GM12872 (cell line): ENCODE measurements around the gene DNAH3.

Source experiments
- TF ChIP-seq, protein P1 (sequence below): IDR thresholded peaks from 3 replicates; pipeline ENCODE4 v1.5.1; 2011; ENCODE audit warnings: low read depth, mild to moderate bottlenecking, low read length, moderate library complexity; ENCODE audit not compliant: insufficient read depth

The DNAH3 gene

DNA sequence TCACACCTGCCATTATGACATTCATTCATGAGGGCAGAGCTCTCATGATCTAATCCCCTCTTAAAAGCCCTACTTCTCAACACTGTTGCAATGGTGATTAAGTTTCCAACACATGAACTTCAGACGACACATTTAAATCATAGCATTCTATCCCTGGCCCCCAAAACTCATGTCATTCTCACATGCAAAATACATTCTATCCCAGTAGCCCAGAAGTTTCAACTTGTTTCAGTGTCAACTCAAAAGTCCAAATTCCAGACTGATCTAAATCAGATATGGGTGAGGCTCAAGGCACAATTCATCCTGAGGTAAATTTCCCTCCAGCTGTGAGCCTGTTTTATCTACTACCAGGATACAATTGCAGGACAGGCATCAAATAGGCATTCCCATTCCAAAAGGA is 224.9 kb downstream of the DNAH3 start:
- TF ChIP-seq, protein P1, sequence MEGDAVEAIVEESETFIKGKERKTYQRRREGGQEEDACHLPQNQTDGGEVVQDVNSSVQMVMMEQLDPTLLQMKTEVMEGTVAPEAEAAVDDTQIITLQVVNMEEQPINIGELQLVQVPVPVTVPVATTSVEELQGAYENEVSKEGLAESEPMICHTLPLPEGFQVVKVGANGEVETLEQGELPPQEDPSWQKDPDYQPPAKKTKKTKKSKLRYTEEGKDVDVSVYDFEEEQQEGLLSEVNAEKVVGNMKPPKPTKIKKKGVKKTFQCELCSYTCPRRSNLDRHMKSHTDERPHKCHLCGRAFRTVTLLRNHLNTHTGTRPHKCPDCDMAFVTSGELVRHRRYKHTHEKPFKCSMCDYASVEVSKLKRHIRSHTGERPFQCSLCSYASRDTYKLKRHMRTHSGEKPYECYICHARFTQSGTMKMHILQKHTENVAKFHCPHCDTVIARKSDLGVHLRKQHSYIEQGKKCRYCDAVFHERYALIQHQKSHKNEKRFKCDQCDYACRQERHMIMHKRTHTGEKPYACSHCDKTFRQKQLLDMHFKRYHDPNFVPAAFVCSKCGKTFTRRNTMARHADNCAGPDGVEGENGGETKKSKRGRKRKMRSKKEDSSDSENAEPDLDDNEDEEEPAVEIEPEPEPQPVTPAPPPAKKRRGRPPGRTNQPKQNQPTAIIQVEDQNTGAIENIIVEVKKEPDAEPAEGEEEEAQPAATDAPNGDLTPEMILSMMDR = no peak

DNA sequence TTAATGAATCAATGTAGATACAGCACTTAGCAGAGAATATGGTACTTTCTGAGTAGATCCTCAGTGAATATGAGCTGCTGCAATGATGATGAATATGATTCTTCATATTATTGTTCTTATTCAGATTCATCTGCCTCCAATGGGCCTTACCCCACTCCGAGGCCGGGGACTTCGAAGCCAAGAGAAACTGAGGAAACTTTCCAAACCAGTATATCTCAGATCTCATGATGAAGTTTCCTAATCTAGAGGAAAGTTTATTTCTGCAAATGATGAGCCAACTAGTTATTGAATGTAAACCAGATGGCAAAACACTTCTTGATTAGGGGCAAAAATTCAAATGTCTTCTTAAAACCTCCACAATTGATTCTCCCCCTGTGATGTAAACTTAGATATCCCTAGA is 226.8 kb downstream of the DNAH3 start:
- TF ChIP-seq, protein P1 = no peak

DNA sequence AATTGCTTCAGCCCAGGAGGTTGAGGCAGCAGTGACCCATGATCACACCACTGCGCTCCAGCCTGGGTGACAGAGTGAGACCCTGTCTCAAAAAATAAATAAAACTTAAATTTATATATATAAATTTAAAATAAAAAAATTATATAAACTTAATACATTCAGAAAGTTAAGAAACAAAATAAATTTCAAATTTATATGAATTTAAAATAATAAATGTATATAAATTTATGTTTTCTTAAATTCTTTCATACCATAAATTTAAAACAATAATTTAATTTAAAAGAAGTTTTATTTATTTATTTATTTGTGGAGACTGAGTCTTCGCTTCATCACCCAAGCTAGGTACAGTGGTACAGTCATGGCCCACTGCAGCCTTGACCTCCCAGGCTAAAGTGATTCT is 229.8 kb downstream of the DNAH3 start:
- TF ChIP-seq, protein P1 = no peak

DNA sequence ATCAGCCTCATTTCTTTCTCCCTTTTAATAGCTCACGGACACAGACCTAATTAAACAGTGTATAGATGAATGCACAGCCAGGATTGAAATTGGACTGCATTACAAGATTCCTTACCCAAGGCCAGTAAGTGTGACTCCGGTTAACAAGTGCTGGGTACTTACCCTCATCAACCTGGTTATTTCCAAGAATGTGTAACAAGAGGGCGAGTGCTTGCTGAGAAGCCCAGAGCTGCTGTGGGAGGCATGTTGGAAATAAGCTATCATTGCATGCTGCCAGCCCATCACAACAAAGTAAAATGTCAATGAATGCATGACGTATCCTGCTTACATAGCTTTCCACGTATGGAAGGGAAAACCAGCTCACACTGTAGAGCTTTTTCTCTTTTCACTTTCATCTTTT is 230.6 kb downstream of the DNAH3 start:
- TF ChIP-seq, protein P1 = no peak

DNA sequence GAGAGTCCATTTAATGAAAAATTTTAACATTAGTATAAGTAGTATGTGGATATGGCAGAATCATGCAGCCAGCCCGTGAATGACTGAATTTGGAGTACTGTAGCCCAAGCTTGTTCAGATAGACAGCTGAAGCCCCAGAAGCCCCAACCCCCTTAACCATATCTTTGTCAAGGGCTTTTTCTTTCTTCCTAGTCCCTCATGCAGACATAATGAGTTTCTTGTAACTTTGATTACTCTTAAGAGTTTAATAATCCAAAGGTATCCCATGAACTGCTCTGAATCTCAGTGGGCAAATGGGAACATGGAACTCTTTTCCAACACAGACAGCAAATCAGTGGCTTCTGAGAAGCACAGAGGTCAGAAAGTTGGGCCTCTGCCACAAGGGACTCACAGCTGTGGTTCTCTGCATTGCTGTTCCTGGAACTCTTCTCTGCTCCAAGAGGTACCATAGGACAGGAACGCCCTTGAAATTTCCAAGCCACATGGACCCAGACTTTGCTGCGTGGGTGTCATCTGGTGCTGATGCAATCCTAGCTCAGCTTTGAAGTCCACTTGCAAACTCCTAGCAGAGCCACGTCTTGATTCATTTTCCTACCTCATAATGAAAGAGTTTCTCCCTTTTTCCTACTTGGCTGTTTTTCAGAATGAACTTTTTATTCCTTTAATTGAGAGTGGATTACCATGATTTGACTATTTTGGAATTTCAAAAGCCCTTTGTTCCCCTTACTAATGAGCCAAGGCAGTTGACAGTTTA is 232.0 kb downstream of the DNAH3 start:
- TF ChIP-seq, protein P1 = no peak

DNA sequence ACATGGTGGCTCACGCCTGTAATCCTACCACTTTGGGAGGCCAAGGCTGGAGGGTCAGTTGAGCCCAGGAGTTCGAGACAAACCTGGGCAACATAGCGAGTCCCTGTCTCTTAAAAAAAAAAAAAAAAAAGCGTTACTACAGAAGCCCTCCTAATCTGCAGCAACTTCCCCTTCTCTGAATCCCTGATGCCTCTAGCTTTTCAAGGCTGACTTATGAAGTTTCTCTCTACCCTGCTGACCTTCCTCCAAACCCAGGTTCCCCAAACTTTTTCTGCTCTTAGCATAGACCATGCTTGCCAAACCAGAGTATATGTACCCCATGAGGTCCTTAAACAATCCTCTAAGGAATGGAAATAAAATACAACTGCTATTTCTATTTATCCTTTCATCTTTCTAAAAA is 233.7 kb downstream of the DNAH3 start:
- TF ChIP-seq, protein P1 = no peak

- TF ChIP-seq, protein P1 = no peak
These were observed 234.4 kb downstream of the DNAH3 start for GRCh38 chr16:20916289-20916688.
